HG03103 (cell line): ENCODE measurements around the gene LIFR.
"Not testable (repeated sequence)": the region's sequence is repeated elsewhere in the genome, so short reads cannot be mapped to it uniquely, and the experiment has no call there.

Experiments used
- ATAC-seq: cut with Tn5 transposase; IDR thresholded peaks from one replicate; pipeline ENCODE4 v1.9.1; 2021; ENCODE audit warnings: low read depth; ENCODE audit not compliant: unreplicated experiment

The LIFR gene

GRCh38 chr5:38524022-38524421 lies 32.4 kb downstream of the LIFR start:
- no peak for ATAC-seq

GRCh38 chr5:38519476-38519875 lies 37.0 kb downstream of the LIFR start:
- no peak for ATAC-seq

- no peak for ATAC-seq
Measured at GRCh38 chr5:38518341-38518740, 38.1 kb downstream of the LIFR start.

GRCh38 chr5:38516649-38517048 lies 39.8 kb downstream of the LIFR start:
- ATAC-seq: not testable (repeated sequence)

- ATAC-seq: no peak
Measured at GRCh38 chr5:38515646-38516045, 40.8 kb downstream of the LIFR start.

- no peak for ATAC-seq
Measured at GRCh38 chr5:38515092-38515491, 41.4 kb downstream of the LIFR start.

- no peak for ATAC-seq
Measured at GRCh38 chr5:38509185-38509584, 47.3 kb downstream of the LIFR start.

- no peak for ATAC-seq
Measured at GRCh38 chr5:38506302-38506701, 50.1 kb downstream of the LIFR start.

GRCh38 chr5:38500573-38501260 lies 55.7 kb downstream of the LIFR start:
- no peak for ATAC-seq

- no peak for ATAC-seq
Measured at GRCh38 chr5:38497946-38498345, 58.5 kb downstream of the LIFR start.

GRCh38 chr5:38494763-38495162 lies 61.7 kb downstream of the LIFR start:
- no peak for ATAC-seq

GRCh38 chr5:38494175-38494574 lies 62.3 kb downstream of the LIFR start:
- no peak for ATAC-seq

GRCh38 chr5:38483805-38484398 lies 72.5 kb downstream of the LIFR start:
- no peak for ATAC-seq

GRCh38 chr5:38479315-38479904 lies 77.0 kb downstream of the LIFR start:
- ATAC-seq: no peak

- no peak for ATAC-seq
Measured at GRCh38 chr5:38478878-38479277, 77.6 kb downstream of the LIFR start.

- no peak for ATAC-seq
Measured at GRCh38 chr5:38478166-38478565, 78.3 kb downstream of the LIFR start.

GRCh38 chr5:38473008-38473407 lies 83.4 kb downstream of the LIFR start:
- ATAC-seq: no peak

- no peak for ATAC-seq
Measured at GRCh38 chr5:38472541-38472940, 83.9 kb downstream of the LIFR start.

GRCh38 chr5:38471709-38472108 lies 84.7 kb downstream of the LIFR start:
- ATAC-seq: no peak

GRCh38 chr5:38469707-38470267 lies 86.7 kb downstream of the LIFR start:
- no peak for ATAC-seq

- ATAC-seq: no peak
Measured at GRCh38 chr5:38468978-38469706, 87.3 kb downstream of the LIFR start.
